SU-DHL-6 (cell line): ENCODE data around the gene AQP12B.
"Not testable (repeated sequence)": the region's sequence is repeated elsewhere in the genome, so short reads cannot be mapped to it uniquely, and the experiment has no call there.

Source experiments
- H2AFZ ChIP-seq: fragments of 200-600 bp; sonication (generic); 2 replicates; pipeline ENCODE4 v1.6.1; 2014; ENCODE audit warnings: low read depth, mild to moderate bottlenecking, moderate library complexity, mixed read lengths, antibody characterized with exemption, low read length; ENCODE audit not compliant: severe bottlenecking
- H3F3A ChIP-seq: fragments of 200-600 bp; shearing (Covaris generic); 2 replicates; pipeline ENCODE4 v1.6.0; 2016; ENCODE audit warnings: antibody characterized with exemption, mild to moderate bottlenecking; ENCODE audit not compliant: insufficient read depth
- H3K27ac ChIP-seq: fragments of 200-600 bp; sonication (generic); 2 replicates; pipeline ENCODE4 v1.5.1; 2016; ENCODE audit warnings: low read depth, mild to moderate bottlenecking, low read length, moderate library complexity, mixed read lengths
- H3K27me3 ChIP-seq: fragments of 200-600 bp; sonication (generic), shearing (Covaris generic); 2 replicates; pipeline ENCODE4 v1.6.0; 2014; ENCODE audit warnings: mild to moderate bottlenecking, low read length
- H3K36me3 ChIP-seq: fragments of 200-600 bp; sonication (generic); 2 replicates; pipeline ENCODE4 v1.6.1; 2014; ENCODE audit warnings: mild to moderate bottlenecking, low read length, mixed read lengths
- H3K4me2 ChIP-seq: fragments of 300-600, 200-600 bp; shearing (Covaris generic), sonication (generic); 2 replicates; pipeline ENCODE4 v1.6.0; 2014; ENCODE audit warnings: low read length, low read depth, mild to moderate bottlenecking; ENCODE audit not compliant: poor library complexity, severe bottlenecking
- H3K4me3 ChIP-seq: fragments of 200-600 bp; sonication (generic); 2 replicates; pipeline ENCODE4 v1.5.1; 2014; ENCODE audit warnings: antibody characterized with exemption, low read length, mild to moderate bottlenecking, mixed read lengths; ENCODE audit not compliant: insufficient read depth, poor library complexity, severe bottlenecking
- H3K79me2 ChIP-seq: fragments of 200-600 bp; sonication (generic); 2 replicates; pipeline ENCODE4 v1.6.1; 2014; ENCODE audit warnings: mild to moderate bottlenecking, low read length, moderate library complexity; ENCODE audit not compliant: insufficient read depth
- H3K9ac ChIP-seq: fragments of 200-600 bp; sonication (generic); 2 replicates; pipeline ENCODE4 v1.7.0; 2014; ENCODE audit warnings: mild to moderate bottlenecking, low read length
- H3K9me2 ChIP-seq: fragments of 200-600 bp; sonication (generic); replicated peaks from 2 replicates; pipeline ENCODE4 v1.6.1; 2014; ENCODE audit warnings: low read length; ENCODE audit not compliant: insufficient read depth
- H3K9me3 ChIP-seq: fragments of 200-600 bp; sonication (generic); 2 replicates; pipeline ENCODE4 v1.6.1; 2014; ENCODE audit warnings: low read length, mixed read lengths; ENCODE audit not compliant: insufficient read depth
- H4K20me1 ChIP-seq: fragments of 200-600 bp; sonication (generic); 2 replicates; pipeline ENCODE4 v1.6.1; 2014; ENCODE audit warnings: low read depth, mild to moderate bottlenecking, antibody characterized with exemption, low read length, moderate library complexity, mixed read lengths
- CTCF ChIP-seq: fragments of 200-600 bp; sonication (generic); IDR thresholded peaks from one replicate; pipeline ENCODE4 v1.5.1; 2017; ENCODE audit warnings: antibody characterized with exemption, mild to moderate bottlenecking, low read length, moderate library complexity; ENCODE audit not compliant: insufficient read depth, poor library complexity, severe bottlenecking
- EZH2phosphoT487 ChIP-seq: fragments of 200-600 bp; sonication (generic), shearing (Covaris generic); conservative IDR thresholded peaks from 2 replicates; pipeline ENCODE4 v1.6.1; 2018; ENCODE audit warnings: mild to moderate bottlenecking, antibody characterized with exemption, low read length, moderate library complexity, mixed read lengths

Gene AQP12B

DNA sequence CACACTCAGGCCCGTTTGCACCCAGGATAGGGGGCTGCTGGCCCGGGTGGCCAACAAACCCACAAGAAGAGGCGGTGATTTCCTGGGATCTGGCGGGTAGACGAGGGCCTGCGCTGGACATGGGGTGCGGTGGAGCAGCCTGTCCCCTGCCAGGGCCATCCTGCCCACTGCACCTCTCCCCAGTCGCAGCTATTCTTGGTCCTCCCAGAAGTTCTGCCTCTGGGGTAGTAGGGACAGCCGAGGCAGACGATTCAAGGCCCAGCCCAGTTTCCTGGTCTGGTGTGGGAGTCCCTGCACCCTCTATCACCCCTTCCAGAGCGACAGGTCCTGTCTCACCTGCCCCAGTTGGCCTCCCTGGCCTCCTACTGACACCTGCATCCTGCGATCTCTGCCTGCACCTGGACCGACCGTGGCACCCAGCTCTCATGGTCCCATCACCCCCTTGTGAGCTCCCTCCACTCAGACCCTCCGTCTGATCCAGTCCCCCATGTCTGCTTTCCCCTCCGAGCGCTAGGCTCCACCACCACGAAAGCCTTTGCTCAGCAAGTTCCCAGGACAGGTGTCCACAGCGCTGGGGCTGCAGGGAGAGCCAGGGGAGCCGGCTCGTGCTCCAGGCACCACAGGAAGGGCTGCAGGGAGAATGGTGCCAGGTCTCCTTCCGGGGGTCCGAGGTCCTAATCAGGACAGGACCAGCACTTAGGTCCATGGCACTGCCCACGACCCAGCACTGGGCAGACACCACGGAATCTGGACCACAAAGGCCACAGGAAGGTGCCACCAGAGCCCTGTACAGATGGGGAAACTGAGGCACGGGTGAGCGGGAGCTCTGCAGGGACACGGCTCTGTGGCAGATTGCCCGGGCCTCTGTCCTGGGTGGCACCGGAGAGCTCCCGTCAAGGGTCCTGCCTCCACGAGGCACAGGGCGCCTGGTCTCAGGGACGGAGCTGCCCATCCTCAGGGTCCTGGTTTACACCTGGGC is 10.2 kb upstream of the AQP12B start:
- not testable (repeated sequence) for H3K4me3 ChIP-seq, H3K4me2 ChIP-seq, H3K27me3 ChIP-seq, H3K79me2 ChIP-seq, H3F3A ChIP-seq, H3K9me3 ChIP-seq, H4K20me1 ChIP-seq, H3K36me3 ChIP-seq, H3K27ac ChIP-seq, H2AFZ ChIP-seq, H3K9me2 ChIP-seq, H3K9ac ChIP-seq

DNA sequence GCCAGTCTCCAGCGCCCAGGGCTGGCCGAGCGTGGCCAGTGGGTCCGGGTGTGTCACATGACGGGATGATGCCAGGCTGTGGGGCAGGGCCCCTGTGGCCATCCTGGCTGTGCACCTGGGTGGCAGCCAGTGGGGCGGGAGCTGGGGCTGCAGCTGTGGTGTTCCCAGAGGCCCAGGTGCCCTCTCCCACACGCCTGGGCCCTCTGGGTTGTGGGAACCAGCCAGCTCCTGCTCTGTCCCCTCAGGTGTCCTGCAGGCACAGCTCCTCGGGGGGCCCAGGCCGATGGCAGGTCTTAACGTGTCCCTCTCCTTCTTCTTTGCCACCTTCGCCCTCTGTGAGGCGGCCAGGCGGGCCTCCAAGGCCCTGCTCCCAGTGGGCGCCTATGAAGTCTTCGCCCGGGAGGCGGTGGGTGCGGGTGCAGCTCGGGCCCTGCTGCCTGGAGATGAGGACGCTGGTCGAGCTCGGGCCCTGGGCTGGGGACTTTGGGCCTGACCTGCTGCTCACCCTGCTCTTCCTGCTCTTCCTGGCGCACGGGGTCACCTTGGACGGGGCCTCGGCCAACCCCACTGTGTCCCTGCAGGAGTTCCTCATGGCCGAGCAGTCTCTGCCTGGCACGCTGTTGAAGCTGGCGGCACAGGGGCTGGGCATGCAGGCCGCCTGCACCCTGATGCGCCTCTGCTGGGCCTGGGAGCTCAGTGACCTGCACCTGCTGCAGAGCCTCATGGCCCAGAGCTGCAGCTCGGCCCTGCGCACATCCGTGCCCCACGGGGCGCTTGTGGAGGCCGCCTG is 9.1 kb upstream of the AQP12B start, which contains the start of gene AQP12A:
AQP12A (plus strand) TSS at position 236 of the 790 bp plus-strand sequence; CDS start at position 284, 48 bp downstream.
- not testable (repeated sequence) for H2AFZ ChIP-seq, H3K9me2 ChIP-seq, H4K20me1 ChIP-seq, H3F3A ChIP-seq, H3K9me3 ChIP-seq, H3K4me3 ChIP-seq, H3K4me2 ChIP-seq, H3K27ac ChIP-seq, H3K9ac ChIP-seq, H3K79me2 ChIP-seq, H3K27me3 ChIP-seq, H3K36me3 ChIP-seq

DNA sequence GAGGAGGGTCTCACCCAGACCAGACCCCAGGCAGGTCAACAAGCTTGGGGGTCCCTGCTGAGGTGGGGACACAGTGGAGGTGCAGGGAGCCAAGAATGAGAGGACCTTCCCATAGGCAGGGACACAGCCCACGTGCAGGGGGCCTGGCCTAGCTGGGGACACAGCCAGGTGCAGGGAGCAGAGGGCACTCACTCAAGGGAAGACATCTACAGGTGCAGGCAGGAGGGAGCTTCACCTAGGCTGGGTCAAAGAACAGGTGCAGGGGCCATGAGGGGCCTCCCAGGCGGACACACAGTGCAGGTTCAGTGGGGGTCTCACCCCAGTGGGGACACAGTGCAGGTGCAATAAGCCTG is 8.4 kb upstream of the AQP12B start:
- H2AFZ ChIP-seq, H3K9me2 ChIP-seq, H3K27me3 ChIP-seq, H4K20me1 ChIP-seq, H3K9me3 ChIP-seq, H3K27ac ChIP-seq, H3K79me2 ChIP-seq, H3K36me3 ChIP-seq, H3K9ac ChIP-seq, H3F3A ChIP-seq, H3K4me3 ChIP-seq, H3K4me2 ChIP-seq: not testable (repeated sequence)

DNA sequence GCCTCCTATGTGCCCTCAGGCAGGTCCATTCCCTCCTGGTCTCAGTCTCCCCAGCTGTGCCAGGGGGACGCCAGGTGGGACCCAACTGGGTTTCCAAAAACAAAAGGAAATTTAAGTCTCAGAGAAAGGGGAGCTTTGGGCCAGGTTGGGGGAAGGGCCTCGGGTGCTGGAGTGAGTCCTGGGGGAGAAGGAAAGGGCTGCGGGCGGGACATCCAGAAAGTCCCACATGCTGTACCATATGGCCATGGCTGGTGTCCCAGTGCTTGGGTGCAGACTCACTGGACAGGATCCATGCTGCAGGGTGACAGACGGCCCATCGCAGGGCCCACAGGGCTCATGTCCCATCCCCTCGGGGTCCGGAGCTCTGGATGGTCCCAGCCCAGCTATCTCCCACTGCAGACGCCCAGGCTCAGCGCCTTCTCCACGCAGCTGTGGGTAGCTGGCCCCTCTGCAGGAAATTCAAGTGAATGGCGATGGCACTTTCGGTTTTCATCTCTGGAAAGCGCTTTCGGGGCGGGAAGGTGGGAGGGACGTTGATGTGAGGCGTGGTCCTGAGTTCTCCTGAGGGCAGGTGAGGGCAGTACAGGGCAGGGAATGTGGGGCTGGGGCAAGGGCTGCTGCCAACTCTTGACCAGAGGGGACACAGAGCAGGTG is 7.9 kb upstream of the AQP12B start:
- H3F3A ChIP-seq, H3K9me2 ChIP-seq, H2AFZ ChIP-seq, H3K9me3 ChIP-seq, H3K27me3 ChIP-seq, H3K4me2 ChIP-seq, H3K9ac ChIP-seq, H3K4me3 ChIP-seq, H3K27ac ChIP-seq, H3K36me3 ChIP-seq, H3K79me2 ChIP-seq, H4K20me1 ChIP-seq: not testable (repeated sequence)

DNA sequence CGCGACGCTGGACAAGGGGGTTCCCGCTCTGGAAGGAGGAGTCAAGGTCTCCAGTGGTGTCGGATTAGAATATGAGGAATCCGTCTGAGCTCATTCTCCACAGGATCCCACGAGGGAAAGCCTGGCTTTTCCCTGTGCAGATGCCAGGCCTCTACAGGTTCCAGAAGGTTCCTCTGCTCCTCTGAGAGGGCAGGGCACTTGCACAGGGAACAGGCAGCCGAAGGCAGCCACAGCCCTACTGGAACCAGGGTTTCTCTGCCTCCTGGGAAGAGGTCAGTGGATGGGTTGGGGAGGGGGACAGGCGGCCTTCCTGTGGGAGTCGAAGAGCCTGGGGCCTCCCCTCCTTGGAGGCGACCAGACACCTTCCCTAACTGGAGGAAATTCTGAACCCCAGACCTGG is 7.3 kb upstream of the AQP12B start:
- H3K79me2 ChIP-seq, result no peaks in the 10 kb centered on the region
- no peaks in the 10 kb centered on the region for H4K20me1 ChIP-seq
- no peaks in the 10 kb centered on the region for H3K27me3 ChIP-seq
- TF ChIP-seq EZH2phosphoT487 (no peak), CTCF (no peak)
- no peaks in the 10 kb centered on the region for H3K9me3 ChIP-seq
- H2AFZ ChIP-seq, result no peak overlapping the region
- H3K4me3 ChIP-seq, result no peak overlapping the region
- no peaks in the 10 kb centered on the region for H3F3A ChIP-seq
- H3K27ac ChIP-seq, result no peak overlapping the region
- H3K36me3 ChIP-seq, result no peaks in the 10 kb centered on the region
- H3K9ac ChIP-seq, result no peak overlapping the region
- no peak overlapping the region for H3K4me2 ChIP-seq
- H3K9me2 ChIP-seq, result no peaks in the 10 kb centered on the region
